Measurements from ENCODE around the gene PRND. TPM values are rescaled to one million over a fixed set of nuclear protein-coding genes. Genes with fewer than 3 reads are reported as not detected.

PRND gene
- polyA plus RNA-seq, 6 donors from 2014 or later: 0.25 TPM; not detected in 5

DNA sequence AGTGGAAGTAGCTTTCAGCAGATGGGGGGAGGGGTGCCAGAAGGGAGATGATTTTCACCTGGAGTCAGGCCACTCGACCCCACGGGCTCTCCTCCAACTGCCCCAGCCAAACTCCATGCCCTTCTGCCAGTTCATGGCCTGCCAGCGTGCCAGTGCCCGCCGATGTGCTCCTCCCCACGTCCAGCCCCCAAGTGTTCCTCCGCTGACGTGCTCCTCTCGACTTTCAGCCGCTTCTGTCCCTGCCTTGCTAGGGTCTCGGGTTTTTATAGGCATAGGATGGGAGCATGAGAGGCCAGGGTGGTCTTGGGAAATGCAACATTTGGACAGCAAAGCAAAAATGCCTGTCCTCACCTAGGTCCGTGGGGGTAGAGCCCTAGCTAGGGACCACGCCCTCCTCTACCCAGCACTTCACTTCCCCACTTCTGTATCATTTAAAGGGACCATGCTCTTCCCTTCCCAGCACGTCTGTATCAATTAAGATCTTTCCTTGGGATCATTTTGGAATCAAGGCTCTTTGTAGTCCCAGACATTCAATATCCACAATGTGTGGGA, 54.4 kb downstream of the PRND start:
- H3K27ac Mint-ChIP-seq: peak overlapping the region in 4 of 6 donors; percentile 58 to 85 (median 77)
- peaks cover 4 to 12% of the 10 kb centered on the region in 2 donors for H3K36me3 Mint-ChIP-seq
- DNase-seq (no peak), ATAC-seq (ENCODE audit: low read depth in 2 of 2) (no peak)
- peak overlapping the region in 2 of 8 donors; percentile 21 to 77 for H3K4me3 Mint-ChIP-seq
- H3K9me3 Mint-ChIP-seq: peaks cover 4 to 15% (median 10%) of the 10 kb centered on the region in 7 donors
- H3K4me1 Mint-ChIP-seq: peaks cover 0 to 12% (median 6%) of the 10 kb centered on the region in 3 donors
- no peaks in the 10 kb centered on the region for H3K27me3 Mint-ChIP-seq

Other genes with a start within 250 kb of the PRND start
- gene PRNP, start 35.5 kb upstream of the PRND start, polyA plus RNA-seq (ENCODE audit: low read depth in 6 of 6): 100 to 1,000 TPM in 1 of 6 donors, 10 to 100 TPM in 5; 78.0 to 151 (median 86.2) TPM
- gene RASSF2, start 101.7 kb downstream of the PRND start, polyA plus RNA-seq (ENCODE audit: low read depth in 6 of 6): 10 to 100 TPM; 44.5 to 91.0 (median 59.7) TPM